ENCODE data around the gene PON2. TPM values are rescaled to one million over a fixed set of nuclear protein-coding genes. Genes with fewer than 3 reads are reported as not detected.
"Not testable (repeated sequence)": the region's sequence is repeated elsewhere in the genome, so short reads cannot be mapped to it uniquely, and the experiment has no call there.

Gene PON2
- total and polyA plus RNA-seq, 2 of the 8 experiments (the other 6 are each of a cell fraction or from before 2014, with no cell fraction given): 20.6 to 31.0 TPM

GRCh38 chr7:95379457-95379856, 55.4 kb downstream of the PON2 start:
- H3K27me3 ChIP-seq (replicated peaks in 1 of 4; ENCODE audit: control insufficient read depth in 3 of 4, extremely low read depth in 1 of 4, insufficient read depth in 3 of 4, low read length in 3 of 4); H3K4me1 ChIP-seq (replicated peaks in 1 of 4; ENCODE audit: control insufficient read depth in 3 of 4, insufficient read depth in 4 of 4, low read length in 3 of 4); H3K14ac ChIP-seq (ENCODE audit: insufficient read length); POLR2A ChIA-PET (ENCODE audit: partially characterized antibody); H3K79me1 ChIP-seq (ENCODE audit: low read depth, low read length); H3K27ac ChIP-seq (ENCODE audit: low read depth, low read length); H2BK5ac ChIP-seq (ENCODE audit: low read depth, low read length); H3K9ac ChIP-seq (replicated peaks in 1 of 4; ENCODE audit: extremely low read depth in 1 of 4, low read depth in 3 of 4, low read length in 3 of 4); H2BK120ac ChIP-seq (replicated peaks; ENCODE audit: low read depth, low read length); H3K18ac ChIP-seq (ENCODE audit: extremely low read depth, low read length); FAIRE-seq; H4K8ac ChIP-seq (ENCODE audit: extremely low read depth, insufficient read depth, low read length); H2AK5ac ChIP-seq (ENCODE audit: low read depth, low read length); H2BK20ac ChIP-seq (ENCODE audit: low read length); H3K4ac ChIP-seq (replicated peaks; ENCODE audit: insufficient read length, low read depth, low read length); H3K36me3 ChIP-seq (ENCODE audit: control insufficient read depth in 2 of 4, insufficient read depth in 4 of 4, low read length in 3 of 4); H4K5ac ChIP-seq (ENCODE audit: insufficient read length, low read depth, low read length); DNase-seq (ENCODE audit: low read depth in 1 of 2, low spot score in 2 of 2); H3K23ac ChIP-seq (ENCODE audit: insufficient read length); H3K4me2 ChIP-seq (ENCODE audit: insufficient read depth in 1 of 2, low read depth in 2 of 2, low read length in 2 of 2); H3K79me2 ChIP-seq (ENCODE audit: control insufficient read depth in 1 of 2, insufficient read depth in 2 of 2, low read length in 2 of 2); H4K91ac ChIP-seq (replicated peaks; ENCODE audit: insufficient read length, low read length); H2BK12ac ChIP-seq (ENCODE audit: low read depth, low read length); H3K23me2 ChIP-seq (ENCODE audit: low read depth, low read length); H3K4me3 ChIP-seq (ENCODE audit: extremely low read depth in 1 of 4, insufficient read depth in 2 of 4, low read depth in 3 of 4, low read length in 4 of 4); H2AFZ ChIP-seq (ENCODE audit: low read length); H3K56ac ChIP-seq (replicated peaks; ENCODE audit: insufficient read length, low read depth, low read length); H2BK15ac ChIP-seq (ENCODE audit: low read length); H4K20me1 ChIP-seq (replicated peaks in 1 of 2; ENCODE audit: control insufficient read depth in 1 of 2, insufficient read depth in 2 of 2, low read length in 2 of 2): not testable (repeated sequence)
- WGBS, 2 experiments (ENCODE audit: extremely low coverage in 1 of 2, insufficient coverage in 1 of 2, insufficient read length in 1 of 2, insufficient replicate concordance in 2 of 2, low coverage in 1 of 2, low lambda C conversion rate in 2 of 2, missing lambda C conversion rate in 1 of 2): 90% methylated on average over 10 of the region's 10 CpGs; no CpG with 5 or more reads in 1 of the 2 experiments
- CTCF ChIA-PET (ENCODE audit: partially characterized antibody): interaction anchor here (1.5 to 1.6 kb wide), 2 partner anchors 14 to 16 kb away, joined by 3 to 4 read pairs; partner anchors contain the start of gene PON3
- peaks cover 5 to 12% of the 10 kb centered on the region in 2 experiments; a peak in 1 of 4 replicates for H3K9me3 ChIP-seq (ENCODE audit: insufficient read depth in 2 of 2, low read depth in 1 of 2, low read length in 1 of 2)
